ENCODE measurements around the gene RNPS1. TPM values are rescaled to one million over a fixed set of nuclear protein-coding genes. Genes with fewer than 3 reads are reported as not detected.

The RNPS1 gene
- total and polyA plus RNA-seq, 9 of the 15 experiments (the other 6 are each of a cell fraction or from before 2014, with no cell fraction given): 44.9 to 338 (median 202) TPM

DNA sequence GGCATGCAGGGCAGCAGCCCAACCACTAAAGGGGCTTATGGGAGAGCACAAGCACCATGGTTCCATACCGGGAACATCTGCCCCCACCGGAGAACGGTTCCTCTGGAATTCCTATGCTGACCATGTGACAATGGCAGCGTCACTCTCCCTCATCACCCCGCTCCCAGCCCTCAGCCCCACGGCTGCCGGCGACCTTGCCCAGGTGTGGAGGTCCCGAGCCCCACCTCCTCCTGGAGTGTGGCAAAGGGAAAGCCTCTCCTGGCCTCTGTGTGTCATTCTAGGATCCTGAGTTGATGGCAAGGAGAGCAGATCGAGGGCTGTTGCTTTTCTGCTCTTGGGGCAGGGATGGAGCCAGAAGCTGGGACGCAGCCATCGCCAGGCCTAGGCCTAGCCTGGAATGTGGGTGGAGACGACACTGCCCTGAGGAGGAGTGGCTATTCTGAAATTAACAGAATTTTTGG lies 17.8 kb upstream of the RNPS1 start (continued):
- TF ChIP-seq ZNF780A (CRISPR knock-in tag; IDR thresholded peaks at IDR 0.05): no peak
- TF ChIP-seq GMEB1 (CRISPR knock-in tag; IDR thresholded peaks at IDR 0.05): no peak
- TF ChIP-seq TAF9B (IDR thresholded peaks at IDR 0.05; ENCODE audit: partially characterized antibody): no peak
- TF ChIP-seq, protein P1, sequence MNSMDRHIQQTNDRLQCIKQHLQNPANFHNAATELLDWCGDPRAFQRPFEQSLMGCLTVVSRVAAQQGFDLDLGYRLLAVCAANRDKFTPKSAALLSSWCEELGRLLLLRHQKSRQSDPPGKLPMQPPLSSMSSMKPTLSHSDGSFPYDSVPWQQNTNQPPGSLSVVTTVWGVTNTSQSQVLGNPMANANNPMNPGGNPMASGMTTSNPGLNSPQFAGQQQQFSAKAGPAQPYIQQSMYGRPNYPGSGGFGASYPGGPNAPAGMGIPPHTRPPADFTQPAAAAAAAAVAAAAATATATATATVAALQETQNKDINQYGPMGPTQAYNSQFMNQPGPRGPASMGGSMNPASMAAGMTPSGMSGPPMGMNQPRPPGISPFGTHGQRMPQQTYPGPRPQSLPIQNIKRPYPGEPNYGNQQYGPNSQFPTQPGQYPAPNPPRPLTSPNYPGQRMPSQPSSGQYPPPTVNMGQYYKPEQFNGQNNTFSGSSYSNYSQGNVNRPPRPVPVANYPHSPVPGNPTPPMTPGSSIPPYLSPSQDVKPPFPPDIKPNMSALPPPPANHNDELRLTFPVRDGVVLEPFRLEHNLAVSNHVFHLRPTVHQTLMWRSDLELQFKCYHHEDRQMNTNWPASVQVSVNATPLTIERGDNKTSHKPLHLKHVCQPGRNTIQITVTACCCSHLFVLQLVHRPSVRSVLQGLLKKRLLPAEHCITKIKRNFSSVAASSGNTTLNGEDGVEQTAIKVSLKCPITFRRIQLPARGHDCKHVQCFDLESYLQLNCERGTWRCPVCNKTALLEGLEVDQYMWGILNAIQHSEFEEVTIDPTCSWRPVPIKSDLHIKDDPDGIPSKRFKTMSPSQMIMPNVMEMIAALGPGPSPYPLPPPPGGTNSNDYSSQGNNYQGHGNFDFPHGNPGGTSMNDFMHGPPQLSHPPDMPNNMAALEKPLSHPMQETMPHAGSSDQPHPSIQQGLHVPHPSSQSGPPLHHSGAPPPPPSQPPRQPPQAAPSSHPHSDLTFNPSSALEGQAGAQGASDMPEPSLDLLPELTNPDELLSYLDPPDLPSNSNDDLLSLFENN (IDR thresholded peaks at IDR 0.05; ENCODE audit: low read depth in 2 of 2, low read length in 2 of 2): no peak

Data from K562 (cell line).